Endothelial cell of umbilical vein (primary cell): ENCODE data around the gene NUP62. TPM values are rescaled to one million over a fixed set of nuclear protein-coding genes. Genes with fewer than 3 reads are reported as not detected.

Source experiments
- BruUV-seq: library from RNA; stranded (reverse); fragments of 400-500 nt; replicated peaks from 2 replicates; lab custom pipeline; 2021; lab: Mats Ljungman, UMichigan
- CTCF ChIA-PET: fragments of 300-600, 350-600 bp; sonication (Branson Sonifier 250); formaldehyde crosslinking; loops from one replicate; lab custom pipeline; 2021; ENCODE audit warnings: antibody characterized with exemption, inconsistent platforms; lab: Charles Lee
- POLR2A ChIA-PET: fragments of 300-600, 350-600 bp; sonication (Branson Sonifier 250); formaldehyde crosslinking; loops from one replicate; lab custom pipeline; 2021; ENCODE audit warnings: antibody characterized with exemption, inconsistent platforms; lab: Charles Lee
- DNase-seq: peaks from one replicate; pipeline ENCODE4 v3.0.0-alpha.2; 2011; ENCODE audit warnings: low read depth, low spot score
- FAIRE-seq: peaks from 2 replicates; lab custom pipeline; 2011; peaks lifted over from hg19 to GRCh38; lab: Jason Lieb, UNC
- H2AFZ ChIP-seq: 2 replicates; pipeline ENCODE4 v1.6.0; 2012; ENCODE audit warnings: low read depth, low read length, control low read depth, inconsistent platforms
- H3K27ac ChIP-seq: 2 replicates; pipeline ENCODE4 v1.5.1; 2011; ENCODE audit warnings: low read depth, mild to moderate bottlenecking, control low read depth, low read length, moderate library complexity; ENCODE audit not compliant: insufficient read depth
- H3K27me3 ChIP-seq, 2 experiments: 2 replicates each; pipeline versions ENCODE4 v1.6.0 to v1.6.1; 2011; ENCODE audit warnings: low read length in 2 of 2, mixed read lengths in 1 of 2; ENCODE audit not compliant: control insufficient read depth in 2 of 2, insufficient read depth in 2 of 2
- H3K36me3 ChIP-seq, 2 experiments: 2 replicates in 1 of 2; 3 replicates in 1 of 2; pipeline ENCODE4 v1.5.1; 2011; ENCODE audit warnings: low read length in 2 of 2, mild to moderate bottlenecking in 1 of 2, moderate library complexity in 1 of 2; ENCODE audit not compliant: control insufficient read depth in 2 of 2, insufficient read depth in 2 of 2; ENCODE audit errors: extremely low read depth in 1 of 2
- H3K4me1 ChIP-seq: 3 replicates; pipeline ENCODE4 v1.5.1; 2011; ENCODE audit warnings: mild to moderate bottlenecking, low read length; ENCODE audit not compliant: control insufficient read depth, insufficient read depth; ENCODE audit errors: extremely low read depth
- H3K4me2 ChIP-seq: 2 replicates; pipeline ENCODE4 v1.6.1; 2011; ENCODE audit warnings: low read length, control low read depth, mixed read lengths; ENCODE audit not compliant: insufficient read depth
- H3K4me3 ChIP-seq, 3 experiments: fragments of 200-600 bp in 1 of 3; sonication (generic), shearing (Covaris generic) in 1 of 3; replicated peaks in 1 of 3; 2 replicates each; pipeline ENCODE4 v1.5.1; 2011 to 2016; ENCODE audit warnings: control low read depth in 3 of 3, low read length in 3 of 3, mild to moderate bottlenecking in 2 of 3, inconsistent platforms in 1 of 3, low read depth in 1 of 3, moderate library complexity in 1 of 3; ENCODE audit not compliant: insufficient read depth in 1 of 3
- H3K79me2 ChIP-seq: 2 replicates; pipeline ENCODE4 v1.6.0; 2012; ENCODE audit warnings: low read length, inconsistent platforms; ENCODE audit not compliant: control insufficient read depth, insufficient read depth
- H3K9ac ChIP-seq: replicated peaks from 2 replicates; pipeline ENCODE3; 2011; ENCODE audit warnings: low read length, control low read depth; ENCODE audit not compliant: insufficient read depth; ENCODE audit errors: extremely low read depth
- H3K9me1 ChIP-seq: replicated peaks from 3 replicates; pipeline ENCODE4 v1.6.0; 2011; ENCODE audit warnings: mild to moderate bottlenecking, low read length; ENCODE audit not compliant: control insufficient read depth, insufficient read depth; ENCODE audit errors: extremely low read depth
- H3K9me3 ChIP-seq: replicated peaks from 2 replicates; pipeline ENCODE4 v1.5.1; 2012; ENCODE audit warnings: low read length, inconsistent platforms; ENCODE audit not compliant: control insufficient read depth, insufficient read depth
- H4K20me1 ChIP-seq: replicated peaks from 2 replicates; pipeline ENCODE3; 2011; ENCODE audit warnings: mild to moderate bottlenecking, low read length; ENCODE audit not compliant: control insufficient read depth, insufficient read depth; ENCODE audit errors: extremely low read depth
- CTCF ChIP-seq, 2 donors: IDR thresholded peaks; 1 replicate in 1 of 2; 2 replicates in 1 of 2; pipeline ENCODE4 v1.5.1; 2011; ENCODE audit warnings: low read length in 2 of 2, mild to moderate bottlenecking in 2 of 2, moderate library complexity in 2 of 2, control low read depth in 1 of 2, inconsistent platforms in 1 of 2, low read depth in 1 of 2; ENCODE audit not compliant: insufficient read depth in 1 of 2; ENCODE audit errors: extremely low read depth in 1 of 2
- EZH2 ChIP-seq: IDR thresholded peaks from 2 replicates; pipeline ENCODE4 v1.6.1; 2012; ENCODE audit warnings: borderline replicate concordance, low read depth, mild to moderate bottlenecking, moderate library complexity, low read length, inconsistent platforms; ENCODE audit not compliant: severe bottlenecking
- FOS ChIP-seq: IDR thresholded peaks from 2 replicates; pipeline ENCODE4 v1.6.1; 2011; ENCODE audit warnings: mild to moderate bottlenecking, low read length, moderate library complexity, borderline replicate concordance; ENCODE audit not compliant: insufficient read depth
- GATA2 ChIP-seq: IDR thresholded peaks from 2 replicates; pipeline ENCODE4 v1.7.0; 2011; ENCODE audit warnings: low read depth, mild to moderate bottlenecking, moderate library complexity, mixed read lengths, low read length; ENCODE audit not compliant: insufficient read length, insufficient read depth
- JUN ChIP-seq: IDR thresholded peaks from 2 replicates; pipeline ENCODE4 v1.6.1; 2011; ENCODE audit warnings: borderline replicate concordance, low read depth; ENCODE audit not compliant: insufficient read length, insufficient read depth
- MAX ChIP-seq: IDR thresholded peaks from 2 replicates; pipeline ENCODE4 v1.6.1; 2011; ENCODE audit not compliant: insufficient read depth, insufficient read length
- MYC ChIP-seq: IDR thresholded peaks from one replicate; pipeline ENCODE4 v1.6.1; 2011; ENCODE audit warnings: mild to moderate bottlenecking, low read depth, low read length
- POLR2A ChIP-seq: IDR thresholded peaks from 2 replicates; pipeline ENCODE4 v1.6.1; 2012; ENCODE audit warnings: low read depth, mild to moderate bottlenecking, control low read depth, low read length
- POLR2AphosphoS5 ChIP-seq: IDR thresholded peaks from 2 replicates; pipeline ENCODE4 v1.6.1; 2012; ENCODE audit warnings: low read depth, mild to moderate bottlenecking, control low read depth, low read length, moderate library complexity; ENCODE audit not compliant: insufficient read depth
- dilution Hi-C: fragments of 300-500 bp; cut with MboI; formaldehyde crosslinking; loops from one replicate; pipeline ENCODE4 v1.15.0; 2019; ENCODE audit warnings: low sequenced_read_pairs; ENCODE audit not compliant: extremely low pct_ligation_motif_present
- intact Hi-C: fragments of 100-400 bp; cut with micrococcal nuclease; formaldehyde crosslinking; loops from one replicate; pipeline ENCODE4 v1.10.0; 2022
- polyA plus RNA-seq, 4 experiments: library from polyadenylated mRNA; depleted of rRNA in 3 of 4; stranded (reverse) in 3 of 4; unstranded in 1 of 4; fragments of >200 nt; gene quantifications; 2 replicates each; pipeline versions ENCODE4 v1.2.1 to v1.2.3, GENCODE V29; 2011 to 2012; ENCODE audit warnings: missing spikeins in 1 of 4
- total RNA-seq: library from RNA; stranded (reverse); gene quantifications from 2 replicates; pipeline ENCODE4 v1.2.3, GENCODE V29; 2021

NUP62 gene
- total and polyA plus RNA-seq, 2 donors (not counting 3 experiments of a cell fraction or from before 2014, with no cell fraction given), result 32.0 to 93.7 TPM

- no peaks in the 10 kb centered on the region for H3K27me3 ChIP-seq
- TF ChIP-seq FOS, result no peak
- no peak for TF ChIP-seq POLR2A
- TF ChIP-seq POLR2AphosphoS5, result no peak
- TF ChIP-seq MAX, result no peak
- no peak for TF ChIP-seq EZH2
- TF ChIP-seq JUN, result no peak
- no peak for TF ChIP-seq MYC
- no peak for TF ChIP-seq GATA2
- no peak for TF ChIP-seq CTCF (IDR thresholded peaks at IDR 0.05; ENCODE audit: extremely low read depth in 1 of 2, insufficient read depth in 1 of 2, low read depth in 1 of 2, low read length in 2 of 2)
- H4K20me1 ChIP-seq, result no peaks in the 10 kb centered on the region
- ChIA-PET POLR2A (no interaction called here), CTCF (interaction anchor here (1.5 kb wide), 1 partner anchor 40 kb away, joined by 3 read pairs; no protein-coding TSS in a partner anchor)
- dilution Hi-C loops (no loop called here), intact Hi-C loops (no loop called here)
- peaks cover 3% of the 10 kb centered on the region for H3K4me1 ChIP-seq
- FAIRE-seq, result no peak
- H3K9ac ChIP-seq, result no peak overlapping the region
- H3K79me2 ChIP-seq, result no peaks in the 10 kb centered on the region
- no peaks in the 10 kb centered on the region for H3K36me3 ChIP-seq
- DNase-seq, result no peak
- no peaks in the 10 kb centered on the region for H3K9me1 ChIP-seq
- H2AFZ ChIP-seq, result no peak overlapping the region
- BruUV-seq, result no TSS peak
- H3K27ac ChIP-seq, result no peak overlapping the region
- no peak overlapping the region for H3K4me2 ChIP-seq
- H3K9me3 ChIP-seq, result no peaks in the 10 kb centered on the region
- no peak overlapping the region for H3K4me3 ChIP-seq
Measured at GRCh38 chr19:49940482-49940791, 11.1 kb upstream of the NUP62 start.
